Thyroid gland (tissue), 4 donors: ENCODE measurements around the gene COQ6.

Experiments used
- CTCF ChIP-seq, 6 experiments: fragments of 200-600 bp in 3 of 6; fragments of 450-650 bp in 3 of 6; sonication (generic) in 3 of 6; IDR thresholded peaks; one replicate each; pipeline ENCODE4 v1.5.1; 2016 to 2019; ENCODE audit warnings: antibody characterized with exemption in 6 of 6, mild to moderate bottlenecking in 2 of 6, inconsistent platforms in 1 of 6, moderate library complexity in 1 of 6
- POLR2A ChIP-seq, 2 donors: fragments of 450-650 bp; IDR thresholded peaks; one replicate each; pipeline ENCODE4 v1.6.1; 2017; ENCODE audit warnings: antibody characterized with exemption in 2 of 2, mild to moderate bottlenecking in 2 of 2, moderate library complexity in 1 of 2

GRCh38 chr14:73997108-73997943 lies 47.2 kb downstream of the COQ6 start:
- TF ChIP-seq CTCF (IDR thresholded peaks at IDR 0.05) (no peak), POLR2A (IDR thresholded peaks at IDR 0.05) (no peak)
